Astrocyte of the cerebellum (primary cell): ENCODE measurements around the gene TUBA1C.
"Not testable (repeated sequence)": the region's sequence is repeated elsewhere in the genome, so short reads cannot be mapped to it uniquely, and the experiment has no call there.

Experiments used
- DNase-seq: peaks from one replicate; pipeline ENCODE4 v3.0.0-alpha.2; 2011; ENCODE audit warnings: low read depth
- H3K4me3 ChIP-seq: 2 replicates; pipeline ENCODE4 v1.5.1; 2011; ENCODE audit warnings: mild to moderate bottlenecking, low read depth, low read length, moderate library complexity
- in situ Hi-C: cut with HindIII; loops from 2 replicates; pipeline ENCODE4 v1.10.0; 2017; ENCODE audit warnings: low sequenced_read_pairs
- TF ChIP-seq, protein P1 (sequence below): IDR thresholded peaks from 2 replicates; pipeline ENCODE4 v1.5.1; 2012; ENCODE audit warnings: low read length, low read depth, moderate library complexity, mild to moderate bottlenecking; ENCODE audit errors: missing control alignments

TUBA1C gene

DNA sequence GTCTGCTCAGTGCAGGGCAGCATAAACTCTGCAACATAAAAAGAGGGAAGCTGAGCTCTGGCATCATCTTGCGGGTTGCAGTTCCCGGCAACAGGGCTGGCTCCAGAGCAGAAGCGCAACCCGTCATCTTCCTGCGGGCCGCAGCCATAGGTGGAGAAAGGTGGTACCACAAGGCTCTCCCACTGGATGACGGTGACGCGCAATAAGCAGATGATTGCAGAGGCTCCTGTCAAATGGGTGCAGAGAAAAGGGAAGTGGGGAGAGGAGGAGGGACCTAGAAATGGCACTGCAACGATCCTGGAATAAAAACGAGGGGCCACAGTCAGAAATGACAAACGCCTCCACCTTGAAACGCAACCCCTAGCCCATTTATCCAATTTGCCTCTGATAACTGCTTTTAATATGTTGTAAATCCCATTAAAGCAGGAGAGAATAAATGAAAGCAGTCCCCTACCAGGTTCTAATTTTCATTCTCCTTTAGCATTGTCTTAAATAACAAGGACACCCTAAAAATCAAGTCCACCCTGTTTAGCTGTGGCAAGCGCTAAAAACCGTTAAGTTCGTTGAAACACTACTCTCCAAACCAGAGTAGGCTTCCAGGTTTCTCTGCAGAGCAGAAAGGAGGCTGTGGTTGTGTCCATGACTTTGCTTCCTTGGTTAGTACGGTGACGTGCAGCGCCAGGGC, 30.9 kb upstream of the TUBA1C start:
- H3K4me3 ChIP-seq: peak overlapping the region; percentile 20
- DNase-seq: no peak
- in situ Hi-C loops: loop anchor here (5.0 to 10.0 kb wide), 3 partner anchors 33 to 169 kb away; partner anchors contain the start of genes KMT2D, RHEBL1 and TUBA1C
- TF ChIP-seq, protein P1, sequence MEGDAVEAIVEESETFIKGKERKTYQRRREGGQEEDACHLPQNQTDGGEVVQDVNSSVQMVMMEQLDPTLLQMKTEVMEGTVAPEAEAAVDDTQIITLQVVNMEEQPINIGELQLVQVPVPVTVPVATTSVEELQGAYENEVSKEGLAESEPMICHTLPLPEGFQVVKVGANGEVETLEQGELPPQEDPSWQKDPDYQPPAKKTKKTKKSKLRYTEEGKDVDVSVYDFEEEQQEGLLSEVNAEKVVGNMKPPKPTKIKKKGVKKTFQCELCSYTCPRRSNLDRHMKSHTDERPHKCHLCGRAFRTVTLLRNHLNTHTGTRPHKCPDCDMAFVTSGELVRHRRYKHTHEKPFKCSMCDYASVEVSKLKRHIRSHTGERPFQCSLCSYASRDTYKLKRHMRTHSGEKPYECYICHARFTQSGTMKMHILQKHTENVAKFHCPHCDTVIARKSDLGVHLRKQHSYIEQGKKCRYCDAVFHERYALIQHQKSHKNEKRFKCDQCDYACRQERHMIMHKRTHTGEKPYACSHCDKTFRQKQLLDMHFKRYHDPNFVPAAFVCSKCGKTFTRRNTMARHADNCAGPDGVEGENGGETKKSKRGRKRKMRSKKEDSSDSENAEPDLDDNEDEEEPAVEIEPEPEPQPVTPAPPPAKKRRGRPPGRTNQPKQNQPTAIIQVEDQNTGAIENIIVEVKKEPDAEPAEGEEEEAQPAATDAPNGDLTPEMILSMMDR: no peak

DNA sequence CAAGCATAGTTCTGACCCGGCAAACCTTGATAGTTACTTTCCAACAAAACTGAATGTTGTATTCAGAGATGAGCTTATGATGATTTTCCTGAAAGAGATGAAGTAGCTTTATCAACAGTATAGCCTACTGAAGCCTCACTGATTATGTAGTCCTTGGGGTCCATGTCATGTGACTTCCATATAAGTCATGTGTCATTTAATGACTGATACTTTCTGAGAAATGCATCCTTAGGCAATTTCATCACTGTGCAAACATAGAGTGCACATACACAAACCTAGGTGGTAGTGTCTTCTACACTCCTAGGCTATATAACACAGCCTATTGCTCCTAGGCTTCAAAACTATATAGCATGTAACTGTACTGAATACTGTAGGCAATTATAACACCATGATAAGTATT, 28.5 kb upstream of the TUBA1C start:
- no peak overlapping the region for H3K4me3 ChIP-seq
- TF ChIP-seq, protein P1: no peak
- in situ Hi-C loops: loop anchor here (5.0 to 10.0 kb wide), 2 partner anchors 79 to 172 kb away; partner anchors contain the start of genes KMT2D and RHEBL1
- no peak for DNase-seq

DNA sequence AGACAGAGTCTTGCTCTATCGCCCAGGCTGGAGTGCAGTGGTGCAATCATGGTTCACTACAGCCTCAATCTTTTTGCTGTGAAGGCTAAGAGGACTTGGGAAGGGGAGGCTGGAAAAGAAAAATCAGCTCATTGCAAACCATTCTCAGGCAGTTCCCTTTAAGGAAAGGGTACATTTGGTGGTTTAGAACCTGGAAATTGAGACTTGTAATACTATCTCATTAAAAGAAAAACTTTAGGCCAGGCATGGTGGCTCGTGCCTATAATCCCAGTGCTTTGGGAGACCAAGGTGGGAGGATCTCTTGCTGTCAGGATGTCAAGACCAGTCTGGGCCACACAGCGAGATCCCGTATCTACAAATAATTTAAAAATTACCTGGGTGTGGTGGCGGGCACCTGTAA, 21.3 kb upstream of the TUBA1C start:
- no peak for DNase-seq
- H3K4me3 ChIP-seq: no peak overlapping the region
- in situ Hi-C loops: no loop called here
- TF ChIP-seq, protein P1: no peak

DNA sequence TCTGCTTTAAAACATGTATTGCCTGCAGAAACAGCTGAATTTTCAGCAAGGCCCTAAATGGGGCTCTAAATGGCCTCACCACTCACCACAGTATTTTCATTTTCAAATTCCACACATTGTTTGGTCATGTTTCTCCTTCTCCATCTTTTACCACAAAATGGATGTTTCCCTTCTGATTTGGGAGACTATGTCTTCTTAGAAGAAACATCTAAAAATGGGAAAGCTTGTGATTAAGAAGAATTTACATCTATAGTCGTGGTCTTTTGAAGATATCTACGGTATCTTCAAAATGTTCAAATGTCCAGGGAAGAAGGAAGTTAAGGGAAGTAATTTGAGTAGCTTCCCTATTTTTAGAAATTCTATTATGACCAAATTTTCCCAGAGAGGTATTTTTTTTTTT, 20.7 kb upstream of the TUBA1C start:
- in situ Hi-C loops: no loop called here
- TF ChIP-seq, protein P1: no peak
- no peak overlapping the region for H3K4me3 ChIP-seq
- peak; percentile 72 for DNase-seq

DNA sequence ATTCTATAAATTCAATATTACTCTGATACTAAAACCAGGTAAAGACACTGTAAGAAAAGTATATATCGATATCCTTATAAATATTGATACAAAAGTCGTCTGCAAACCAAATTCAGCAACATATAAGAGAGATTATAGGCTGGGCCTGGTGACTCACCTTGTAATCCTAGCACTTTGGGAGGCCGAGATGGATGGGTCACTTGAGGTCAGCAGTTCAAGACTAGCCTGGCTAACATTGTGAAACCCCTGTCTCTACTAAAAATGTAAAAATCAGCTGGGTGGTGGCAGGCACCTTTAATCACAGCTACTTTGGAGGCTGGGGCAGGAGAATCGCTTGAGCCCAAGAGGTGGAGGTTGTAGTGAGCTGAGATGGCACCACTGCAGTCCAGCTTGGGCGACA, 13.5 kb upstream of the TUBA1C start:
- TF ChIP-seq, protein P1: no peak
- no peak overlapping the region for H3K4me3 ChIP-seq
- no peak for DNase-seq
- in situ Hi-C loops: no loop called here

DNA sequence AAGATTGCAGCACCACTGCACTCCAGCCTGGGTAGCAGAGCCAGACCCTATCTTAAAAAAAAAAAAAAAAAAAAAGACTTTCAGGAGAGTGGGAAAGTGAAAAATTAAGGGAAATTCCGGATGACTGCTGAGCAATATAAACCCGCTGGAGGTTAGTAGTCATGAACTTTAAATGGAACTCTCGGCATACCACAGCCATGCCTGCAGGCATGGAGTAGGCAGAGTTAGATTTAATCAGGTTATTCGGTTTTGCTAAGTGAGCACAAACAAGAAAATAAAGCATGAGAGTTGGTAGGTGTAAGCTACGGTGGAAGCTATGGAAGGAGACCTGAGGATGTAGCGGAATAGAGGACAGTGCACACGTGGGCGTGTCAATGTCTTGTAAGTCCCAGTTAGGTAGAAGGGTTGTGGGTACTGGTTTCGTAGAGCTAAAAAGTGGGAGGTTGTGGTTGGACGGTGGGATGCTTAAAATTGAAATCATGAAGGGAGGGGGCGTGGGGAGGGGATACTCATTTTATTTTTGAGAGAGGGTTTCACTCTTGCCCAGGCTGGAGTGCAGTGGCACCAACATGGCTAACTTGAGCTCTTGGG, 11.8 kb upstream of the TUBA1C start:
- H3K4me3 ChIP-seq: no peak overlapping the region
- in situ Hi-C loops: no loop called here
- TF ChIP-seq, protein P1: no peak
- no peak for DNase-seq

DNA sequence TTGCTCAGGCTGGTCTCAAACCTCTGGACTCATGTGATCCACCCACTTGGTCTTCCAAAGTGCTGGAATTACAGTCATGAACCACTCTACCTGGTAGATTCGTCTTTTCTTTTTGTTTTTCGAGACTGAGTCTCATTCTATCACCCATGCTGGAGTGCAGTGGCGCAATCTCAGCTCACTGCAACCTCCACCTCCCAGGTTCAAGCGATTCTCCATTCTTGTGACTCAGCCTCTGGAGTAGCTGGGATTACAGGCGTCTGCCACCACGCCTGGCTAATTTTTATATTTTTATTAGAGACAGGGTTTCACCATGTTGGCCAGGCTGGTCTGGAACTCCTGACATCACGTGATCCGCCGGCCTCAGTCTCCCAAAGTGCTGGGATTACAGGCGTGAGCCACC, 9.4 kb upstream of the TUBA1C start:
- H3K4me3 ChIP-seq, in situ Hi-C loops, DNase-seq: not testable (repeated sequence)
